GM12892 (cell line): ENCODE data around the gene DRD1.
"Not testable (repeated sequence)": the region's sequence is repeated elsewhere in the genome, so short reads cannot be mapped to it uniquely, and the experiment has no call there.

Experiments
- DNase-seq: peaks from one replicate; pipeline ENCODE4 v3.0.0; 2011; ENCODE audit not compliant: insufficient read length
- FAIRE-seq: peaks from 2 replicates; lab custom pipeline; 2011; peaks lifted over from hg19 to GRCh38; lab: Jason Lieb, UNC
- POLR2A ChIP-seq: IDR thresholded peaks from 2 replicates; pipeline ENCODE4 v1.6.1; 2011; ENCODE audit warnings: low read depth, low read length, control low read depth
- POLR2AphosphoS5 ChIP-seq: IDR thresholded peaks from 2 replicates; pipeline ENCODE4 v1.6.1; 2011; ENCODE audit warnings: low read depth, low read length, control low read depth
- TAF1 ChIP-seq: IDR thresholded peaks from 2 replicates; pipeline ENCODE4 v1.6.1; 2011; ENCODE audit warnings: low read depth, mild to moderate bottlenecking, control low read depth, low read length, borderline replicate concordance

The DRD1 gene

GRCh38 chr5:175467983-175468690 is 24.2 kb upstream of the DRD1 start:
- TF ChIP-seq POLR2AphosphoS5 (no peak), POLR2A (no peak), TAF1 (no peak)
- DNase-seq, result no peak
- no peak for FAIRE-seq

GRCh38 chr5:175466700-175467318 is 22.8 kb upstream of the DRD1 start:
- DNase-seq (no peak), FAIRE-seq (no peak)
- TF ChIP-seq POLR2AphosphoS5, result no peak
- no peak for TF ChIP-seq POLR2A
- no peak for TF ChIP-seq TAF1

GRCh38 chr5:175465282-175465681 is 21.3 kb upstream of the DRD1 start:
- DNase-seq (no peak), FAIRE-seq (no peak)
- TF ChIP-seq TAF1 (no peak), POLR2AphosphoS5 (no peak), POLR2A (no peak)

- DNase-seq (no peak), FAIRE-seq (no peak)
- TF ChIP-seq POLR2A (no peak), TAF1 (no peak), POLR2AphosphoS5 (no peak)
Measured at GRCh38 chr5:175464942-175465233, 20.9 kb upstream of the DRD1 start.

- no peak for TF ChIP-seq TAF1
- no peak for TF ChIP-seq POLR2A
- TF ChIP-seq POLR2AphosphoS5, result no peak
- FAIRE-seq, result peak; percentile 85
- DNase-seq, result no peak
Measured at GRCh38 chr5:175464074-175464941, 20.3 kb upstream of the DRD1 start.

GRCh38 chr5:175463641-175464040 is 19.7 kb upstream of the DRD1 start:
- TF ChIP-seq POLR2A, result no peak
- TF ChIP-seq POLR2AphosphoS5, result no peak
- no peak for TF ChIP-seq TAF1
- no peak for DNase-seq
- FAIRE-seq, result no peak

- FAIRE-seq (no peak), DNase-seq (no peak)
- TF ChIP-seq POLR2AphosphoS5 (no peak), TAF1 (no peak), POLR2A (no peak)
Measured at GRCh38 chr5:175461370-175461769, 17.4 kb upstream of the DRD1 start.

- no peak for DNase-seq
- no peak for FAIRE-seq
- TF ChIP-seq POLR2AphosphoS5 (no peak), TAF1 (no peak), POLR2A (no peak)
Measured at GRCh38 chr5:175460552-175460951, 16.6 kb upstream of the DRD1 start.

- TF ChIP-seq TAF1 (no peak), POLR2AphosphoS5 (no peak), POLR2A (no peak)
- DNase-seq, result no peak
- no peak for FAIRE-seq
Measured at GRCh38 chr5:175460126-175460525, 16.1 kb upstream of the DRD1 start.

- no peak for TF ChIP-seq POLR2A
- FAIRE-seq (no peak), DNase-seq (no peak)
Measured at GRCh38 chr5:175457466-175457865, 13.5 kb upstream of the DRD1 start.

GRCh38 chr5:175456105-175456742 is 12.2 kb upstream of the DRD1 start:
- TF ChIP-seq TAF1 (no peak), POLR2AphosphoS5 (no peak), POLR2A (no peak)
- DNase-seq (no peak), FAIRE-seq (no peak)

- not testable (repeated sequence) for FAIRE-seq, DNase-seq
Measured at GRCh38 chr5:175454338-175454737, 10.4 kb upstream of the DRD1 start.
